HepG2 (cell line): ENCODE measurements around the gene THOP1. TPM values are rescaled to one million over a fixed set of nuclear protein-coding genes. Genes with fewer than 3 reads are reported as not detected.

Experiments
- AGO1 ChIP-seq: fragments of 200-400 bp; formaldehyde crosslinking; IDR thresholded peaks from 2 replicates; pipeline ENCODE4 v1.6.1; 2017; ENCODE audit warnings: mild to moderate bottlenecking, low read depth, low read length, moderate library complexity; ENCODE audit not compliant: poor library complexity, severe bottlenecking
- BRCA1 ChIP-seq: sonication (generic); formaldehyde crosslinking; IDR thresholded peaks from 2 replicates; pipeline ENCODE4 v1.4.0; 2020; ENCODE audit warnings: missing genetic modification reagents
- GATAD2A ChIP-seq: IDR thresholded peaks from 2 replicates; pipeline ENCODE4 v1.6.1; 2016
- HMG20A ChIP-seq: IDR thresholded peaks from 2 replicates; pipeline ENCODE4 v1.6.1; 2016; ENCODE audit warnings: borderline replicate concordance
- ISX ChIP-seq: sonication (generic); formaldehyde crosslinking; conservative IDR thresholded peaks from 2 replicates; pipeline ENCODE4 v1.5.0; 2020; ENCODE audit warnings: missing genetic modification reagents
- JDP2 ChIP-seq: sonication (generic); formaldehyde crosslinking; IDR thresholded peaks from 2 replicates; pipeline ENCODE4 v1.8.1; 2022; ENCODE audit warnings: missing genetic modification reagents, borderline replicate concordance
- NONO ChIP-seq, 2 experiments: fragments of 450-650 bp in 1 of 2; sonication (generic) in 1 of 2; formaldehyde crosslinking in 1 of 2; IDR thresholded peaks in 1 of 2; conservative IDR thresholded peaks in 1 of 2; 2 replicates each; pipeline versions ENCODE4 v1.6.1 to v1.8.0; 2017 to 2022; ENCODE audit warnings: mild to moderate bottlenecking in 1 of 2, missing genetic modification reagents in 1 of 2, moderate library complexity in 1 of 2
- NR2F2 ChIP-seq: IDR thresholded peaks from 2 replicates; pipeline ENCODE4 v1.6.1; 2012; ENCODE audit warnings: low read depth, inconsistent platforms, borderline replicate concordance
- PCBP2 ChIP-seq: fragments of 200-400 bp; formaldehyde crosslinking; optimal IDR thresholded peaks from 2 replicates; pipeline ENCODE3; 2018; ENCODE audit warnings: low read length, low read depth; ENCODE audit not compliant: poor library complexity, severe bottlenecking
- RARG ChIP-seq: sonication (generic); formaldehyde crosslinking; IDR thresholded peaks from 2 replicates; pipeline ENCODE4 v1.4.0; 2020; ENCODE audit warnings: low read depth, mild to moderate bottlenecking, missing genetic modification reagents
- SYNCRIP ChIP-seq: fragments of 200-400 bp; formaldehyde crosslinking; IDR thresholded peaks from 2 replicates; pipeline ENCODE4 v1.6.1; 2018; ENCODE audit warnings: mild to moderate bottlenecking, low read depth, low read length; ENCODE audit not compliant: insufficient read depth
- TBL1XR1 ChIP-seq: fragments of 150-350 bp; IDR thresholded peaks from 2 replicates; pipeline ENCODE4 v1.6.1; 2014; ENCODE audit warnings: borderline replicate concordance, low read length; ENCODE audit not compliant: partially characterized antibody
- ZBTB3 ChIP-seq: sonication (generic); formaldehyde crosslinking; IDR thresholded peaks from 2 replicates; pipeline ENCODE4 v1.4.0; 2020; ENCODE audit warnings: low read depth, mild to moderate bottlenecking, moderate library complexity, missing genetic modification reagents, borderline replicate concordance
- ZFP62 ChIP-seq: sonication (generic); formaldehyde crosslinking; IDR thresholded peaks from 2 replicates; pipeline ENCODE4 v1.4.0; 2020; ENCODE audit warnings: missing genetic modification reagents
- ZNF230 ChIP-seq: sonication (generic); formaldehyde crosslinking; IDR thresholded peaks from 2 replicates; pipeline ENCODE4 v1.4.0; 2020; ENCODE audit warnings: mild to moderate bottlenecking, missing genetic modification reagents
- ZNF335 ChIP-seq: sonication (generic); formaldehyde crosslinking; IDR thresholded peaks from 2 replicates; pipeline ENCODE4 v1.4.0; 2020; ENCODE audit warnings: missing genetic modification reagents
- ZNF354B ChIP-seq: sonication (generic); formaldehyde crosslinking; IDR thresholded peaks from 2 replicates; pipeline ENCODE4 v1.8.0; 2022; ENCODE audit warnings: mild to moderate bottlenecking, missing genetic modification reagents
- ZNF564 ChIP-seq: sonication (generic); formaldehyde crosslinking; IDR thresholded peaks from 2 replicates; pipeline ENCODE4 v1.8.1; 2023; ENCODE audit warnings: mild to moderate bottlenecking, missing genetic modification reagents
- ZNF572 ChIP-seq: sonication (generic); formaldehyde crosslinking; IDR thresholded peaks from 2 replicates; pipeline ENCODE4 v1.5.1; 2020; ENCODE audit warnings: mild to moderate bottlenecking, missing genetic modification reagents
- ZNF891 ChIP-seq: sonication (generic); formaldehyde crosslinking; IDR thresholded peaks from 2 replicates; pipeline ENCODE4 v1.5.0; 2020; ENCODE audit warnings: mild to moderate bottlenecking, missing genetic modification reagents
- ZSCAN22 ChIP-seq: sonication (generic); formaldehyde crosslinking; IDR thresholded peaks from 2 replicates; pipeline ENCODE4 v1.4.0; 2020; ENCODE audit warnings: mild to moderate bottlenecking, missing genetic modification reagents
- polyA plus RNA-seq, 8 experiments: library from polyadenylated mRNA; depleted of rRNA in 3 of 8; stranded (reverse) in 7 of 8; unstranded in 1 of 8; fragments of >200 nt; fragmentation: Illumina TruSeq in 4 of 8; extraction: Trizol in 4 of 8; gene quantifications; 2 replicates each; pipeline versions ENCODE4 v1.2.1 to v1.2.3, GENCODE V29; 2011 to 2016; ENCODE audit warnings: low read depth in 4 of 8, missing spikeins in 1 of 8, mixed read lengths in 1 of 8; ENCODE audit not compliant: insufficient read depth in 1 of 8
- total RNA-seq, 5 experiments: library from RNA; depleted of rRNA; stranded (reverse); fragments of >200 nt; fragmentation: Illumina TruSeq; extraction: Trizol; gene quantifications; 2 replicates each; pipeline ENCODE4 v1.2.3, GENCODE V29; 2016; ENCODE audit warnings: low read depth in 1 of 5
- TF ChIP-seq, protein P1 (sequence below): sonication (generic); IDR thresholded peaks from 2 replicates; pipeline ENCODE4 v1.6.1; 2016; ENCODE audit warnings: low read depth, borderline replicate concordance
- TF ChIP-seq, protein P2 (sequence below): sonication (generic); formaldehyde crosslinking; IDR thresholded peaks from 2 replicates; pipeline ENCODE4 v1.5.1; 2020; ENCODE audit warnings: mild to moderate bottlenecking, missing genetic modification reagents, moderate library complexity
- TF ChIP-seq, protein P3 (sequence below): sonication (generic); formaldehyde crosslinking; conservative IDR thresholded peaks from 2 replicates; pipeline ENCODE4 v1.5.0; 2020; ENCODE audit warnings: missing genetic modification reagents

Gene THOP1
- total and polyA plus RNA-seq, 2 of the 13 experiments (the other 11 are each of a cell fraction or from before 2014, with no cell fraction given) = 74.4 to 116 TPM

DNA sequence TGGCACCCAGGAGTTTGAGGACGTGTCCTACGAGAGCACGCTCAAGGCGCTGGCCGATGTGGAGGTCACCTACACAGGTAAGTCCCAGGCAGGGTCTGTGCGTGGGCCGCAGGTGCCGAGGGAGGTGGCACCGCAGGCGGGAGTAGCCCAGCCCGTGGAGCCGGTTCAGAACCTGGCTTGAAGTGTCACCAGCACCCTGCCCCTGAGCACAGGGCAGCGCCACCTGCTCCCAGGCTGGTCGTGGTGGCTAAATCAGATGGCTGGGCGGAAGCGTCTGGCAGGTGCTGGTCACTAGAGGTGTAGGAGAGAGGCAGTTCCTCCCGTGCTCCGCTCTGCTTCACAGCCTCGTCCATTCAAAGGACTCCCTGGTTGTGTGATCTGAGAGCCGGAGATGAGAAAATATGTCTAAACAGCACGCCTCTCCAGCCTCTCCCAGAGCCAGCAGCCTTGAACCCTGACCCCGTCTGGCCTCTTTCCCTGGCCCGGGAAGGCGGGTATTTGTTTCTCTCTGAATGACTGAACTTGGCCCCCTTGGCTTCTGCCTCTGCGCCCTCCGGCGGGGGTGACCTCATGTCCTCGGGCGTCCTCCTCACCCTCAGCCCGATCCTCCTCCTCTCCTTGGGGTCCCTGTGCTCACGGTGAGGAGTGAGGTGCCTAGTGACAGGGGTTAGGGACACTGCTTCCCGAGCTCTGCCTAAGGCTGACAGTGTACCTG lies 5.4 kb downstream of the THOP1 start (continued):
- TF ChIP-seq ZNF335 (CRISPR knock-in tag) = no peak
- peak; percentile 98 for TF ChIP-seq TBL1XR1
- no peak for TF ChIP-seq SYNCRIP
- TF ChIP-seq, protein P1, sequence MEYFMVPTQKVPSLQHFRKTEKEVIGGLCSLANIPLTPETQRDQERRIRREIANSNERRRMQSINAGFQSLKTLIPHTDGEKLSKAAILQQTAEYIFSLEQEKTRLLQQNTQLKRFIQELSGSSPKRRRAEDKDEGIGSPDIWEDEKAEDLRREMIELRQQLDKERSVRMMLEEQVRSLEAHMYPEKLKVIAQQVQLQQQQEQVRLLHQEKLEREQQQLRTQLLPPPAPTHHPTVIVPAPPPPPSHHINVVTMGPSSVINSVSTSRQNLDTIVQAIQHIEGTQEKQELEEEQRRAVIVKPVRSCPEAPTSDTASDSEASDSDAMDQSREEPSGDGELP = 0 out of 2 replicates have a peak, but pooled peaks have one; percentile 31
- no peak for TF ChIP-seq ISX (CRISPR knock-in tag)
- peak; percentile 72 for TF ChIP-seq GATAD2A (CRISPR knock-in tag)
- no peak for TF ChIP-seq ZFP62 (CRISPR knock-in tag)
- TF ChIP-seq ZBTB3 (CRISPR knock-in tag) = 0 out of 2 replicates have a peak, but pooled peaks have one; percentile 35
- no peak for TF ChIP-seq JDP2 (CRISPR knock-in tag)
- no peak for TF ChIP-seq ZNF891
- no peak for TF ChIP-seq ZSCAN22 (CRISPR knock-in tag)
- TF ChIP-seq, protein P2, sequence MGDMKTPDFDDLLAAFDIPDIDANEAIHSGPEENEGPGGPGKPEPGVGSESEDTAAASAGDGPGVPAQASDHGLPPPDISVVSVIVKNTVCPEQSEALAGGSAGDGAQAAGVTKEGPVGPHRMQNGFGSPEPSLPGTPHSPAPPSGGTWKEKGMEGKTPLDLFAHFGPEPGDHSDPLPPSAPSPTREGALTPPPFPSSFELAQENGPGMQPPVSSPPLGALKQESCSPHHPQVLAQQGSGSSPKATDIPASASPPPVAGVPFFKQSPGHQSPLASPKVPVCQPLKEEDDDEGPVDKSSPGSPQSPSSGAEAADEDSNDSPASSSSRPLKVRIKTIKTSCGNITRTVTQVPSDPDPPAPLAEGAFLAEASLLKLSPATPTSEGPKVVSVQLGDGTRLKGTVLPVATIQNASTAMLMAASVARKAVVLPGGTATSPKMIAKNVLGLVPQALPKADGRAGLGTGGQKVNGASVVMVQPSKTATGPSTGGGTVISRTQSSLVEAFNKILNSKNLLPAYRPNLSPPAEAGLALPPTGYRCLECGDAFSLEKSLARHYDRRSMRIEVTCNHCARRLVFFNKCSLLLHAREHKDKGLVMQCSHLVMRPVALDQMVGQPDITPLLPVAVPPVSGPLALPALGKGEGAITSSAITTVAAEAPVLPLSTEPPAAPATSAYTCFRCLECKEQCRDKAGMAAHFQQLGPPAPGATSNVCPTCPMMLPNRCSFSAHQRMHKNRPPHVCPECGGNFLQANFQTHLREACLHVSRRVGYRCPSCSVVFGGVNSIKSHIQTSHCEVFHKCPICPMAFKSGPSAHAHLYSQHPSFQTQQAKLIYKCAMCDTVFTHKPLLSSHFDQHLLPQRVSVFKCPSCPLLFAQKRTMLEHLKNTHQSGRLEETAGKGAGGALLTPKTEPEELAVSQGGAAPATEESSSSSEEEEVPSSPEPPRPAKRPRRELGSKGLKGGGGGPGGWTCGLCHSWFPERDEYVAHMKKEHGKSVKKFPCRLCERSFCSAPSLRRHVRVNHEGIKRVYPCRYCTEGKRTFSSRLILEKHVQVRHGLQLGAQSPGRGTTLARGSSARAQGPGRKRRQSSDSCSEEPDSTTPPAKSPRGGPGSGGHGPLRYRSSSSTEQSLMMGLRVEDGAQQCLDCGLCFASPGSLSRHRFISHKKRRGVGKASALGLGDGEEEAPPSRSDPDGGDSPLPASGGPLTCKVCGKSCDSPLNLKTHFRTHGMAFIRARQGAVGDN (CRISPR knock-in tag) = peak; percentile 91
- no peak for TF ChIP-seq ZNF354B (CRISPR knock-in tag)
- TF ChIP-seq, protein P3, sequence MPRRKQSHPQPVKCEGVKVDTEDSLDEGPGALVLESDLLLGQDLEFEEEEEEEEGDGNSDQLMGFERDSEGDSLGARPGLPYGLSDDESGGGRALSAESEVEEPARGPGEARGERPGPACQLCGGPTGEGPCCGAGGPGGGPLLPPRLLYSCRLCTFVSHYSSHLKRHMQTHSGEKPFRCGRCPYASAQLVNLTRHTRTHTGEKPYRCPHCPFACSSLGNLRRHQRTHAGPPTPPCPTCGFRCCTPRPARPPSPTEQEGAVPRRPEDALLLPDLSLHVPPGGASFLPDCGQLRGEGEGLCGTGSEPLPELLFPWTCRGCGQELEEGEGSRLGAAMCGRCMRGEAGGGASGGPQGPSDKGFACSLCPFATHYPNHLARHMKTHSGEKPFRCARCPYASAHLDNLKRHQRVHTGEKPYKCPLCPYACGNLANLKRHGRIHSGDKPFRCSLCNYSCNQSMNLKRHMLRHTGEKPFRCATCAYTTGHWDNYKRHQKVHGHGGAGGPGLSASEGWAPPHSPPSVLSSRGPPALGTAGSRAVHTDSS = no peak
- TF ChIP-seq HMG20A (CRISPR knock-in tag) = peak; percentile 47; the same call in 1 of the 2 replicates
- no peak for TF ChIP-seq BRCA1 (CRISPR knock-in tag)
- 0 out of 2 replicates have a peak, but pooled peaks have one; percentile 46 for TF ChIP-seq RARG (CRISPR knock-in tag)
- no peak for TF ChIP-seq ZNF572
- no peak for TF ChIP-seq AGO1
- no peak for TF ChIP-seq PCBP2
- TF ChIP-seq NONO (IDR thresholded peaks at IDR 0.05) = no peak
- peak; percentile 56 for TF ChIP-seq NONO (CRISPR knock-in tag; conservative IDR thresholded peaks at IDR 0.05)
- TF ChIP-seq ZNF564 (CRISPR knock-in tag) = no peak
- peak; percentile 94 for TF ChIP-seq NR2F2
- TF ChIP-seq ZNF230 (CRISPR knock-in tag) = no peak
